Heart right ventricle (tissue), 16 donors: ENCODE results near the gene B4GALT5. TPM values are rescaled to one million over a fixed set of nuclear protein-coding genes. Genes with fewer than 3 reads are reported as not detected.

Experiments used
- ATAC-seq, 8 donors: fragments of 200-7000 bp; cut with Tn5 transposase; one replicate each; pipeline ENCODE4 v1.9.1; 2020; ENCODE audit warnings: mild to moderate bottlenecking in 8 of 8, moderate library complexity in 8 of 8, moderate number of reproducible peaks in 1 of 8
- DNase-seq, 2 donors: peaks; one replicate each; pipeline ENCODE4 v3.0.0-alpha.2; 2020
- H3K27ac ChIP-seq, 10 donors: fragments of 200-600 bp; sonication (generic) in 2 of 10; one replicate each; pipeline versions ENCODE4 v1.5.0 to v1.8.0; 2020 to 2022; ENCODE audit warnings: mild to moderate bottlenecking in 3 of 10
- H3K27me3 ChIP-seq, 7 donors: fragments of 200-600 bp; one replicate each; pipeline ENCODE4 v1.8.0; 2021 to 2022; ENCODE audit warnings: mild to moderate bottlenecking in 2 of 7
- H3K36me3 ChIP-seq, 9 donors: fragments of 200-600 bp; sonication (generic) in 1 of 9; one replicate each; pipeline versions ENCODE4 v1.5.0 to v1.8.0; 2020 to 2022; ENCODE audit warnings: mild to moderate bottlenecking in 2 of 9
- H3K4me1 ChIP-seq, 9 donors: fragments of 200-600 bp; sonication (generic) in 1 of 9; one replicate each; pipeline versions ENCODE4 v1.5.0 to v1.8.0; 2020 to 2022; ENCODE audit warnings: mild to moderate bottlenecking in 4 of 9
- H3K4me3 ChIP-seq, 10 donors: fragments of 200-600 bp; sonication (generic) in 2 of 10; one replicate each; pipeline versions ENCODE4 v1.5.0 to v1.8.0; 2020 to 2022; ENCODE audit warnings: mild to moderate bottlenecking in 7 of 10, moderate library complexity in 2 of 10
- H3K9me3 ChIP-seq, 11 donors: fragments of 200-600 bp in 10 of 11; sonication (generic) in 2 of 11; one replicate each; pipeline versions ENCODE4 v1.5.0 to v1.8.0; 2013 to 2022; ENCODE audit warnings: mild to moderate bottlenecking in 2 of 11, control low read depth in 1 of 11, moderate library complexity in 1 of 11
- CTCF ChIP-seq, 9 donors: fragments of 200-600 bp; sonication (generic) in 2 of 9; IDR thresholded peaks; one replicate each; pipeline versions ENCODE4 v1.5.0 to v1.8.0; 2021 to 2022; ENCODE audit warnings: antibody characterized with exemption in 9 of 9, mild to moderate bottlenecking in 5 of 9, moderate library complexity in 1 of 9
- WGBS, 2 donors: extraction: QIAGEN DNeasy Blood & Tissue Kit; methylation state at CpG; one replicate each; pipeline ENCODE4 v1.1.7; 2013; ENCODE audit warnings: inconsistent platforms in 1 of 2; 5-methylcytosine and 5-hydroxymethylcytosine counted together
- intact Hi-C, 10 donors: fragments of 100-400 bp; cut with DNase I; formaldehyde crosslinking; loops; one replicate each; pipeline versions ENCODE4 v1.11.1 to v1.14.2; 2022
- polyA plus RNA-seq, 2 donors: library from polyadenylated mRNA; stranded (reverse); fragments of 200-250 nt; gene quantifications; one replicate each; pipeline ENCODE4 v1.2.3, GENCODE V29; 2013
- total RNA-seq, 10 donors: library from RNA; stranded (reverse); fragmentation: NEBNext Ultra II Directional in 3 of 10; extraction: Animal tissue kit (Norgen Biotek cat#: 25700) in 3 of 10; gene quantifications; one replicate each; pipeline versions ENCODE4 v1.2.1 to v1.2.4, GENCODE V29; 2021 to 2023
- donor health status: Arrhythmogenic right ventricular cardiomyopathy.
- donor health status: ischemic (EF 13 %, LVEDD 7.1; RV severe dilation, severe dysfunction).
- donor health status: healthy with polysubstance abuse.
- donor health status: DM: no; HTN: yes; CAD: no.
- donor health status: DM: no; HTN: no; CAD: no.
- donor health status: ischemic (EF 25% LVEDD 6.9; RV normal size, moderate dysfunction).
- donor health status: ischemic (EF 25% LVEDD 5.7; RV mildly dilated, moderate dysfunction).
- donor health status: healthy.
- donor health status: DM: yes; HTN: yes; CAD: no.
- donor health status: Ischemic cardiomyopathy.
- donor health status: ischemic (EF 35%, LVEDD 5.7; RV mildly dilated, moderate dysfunction).
- donor health status: nonischemic (EF 11% LVEDD 7.7; RV severe dilation, severe dysfunction).
- donor health status: DM: yes; HTN: yes; CAD: no.
- donor health status: PGD.
- donor health status: ischemic (EF 29% LVEDD 5.4; RV normal size, mild dysfunction).
- donor health status: nonischemic (EF 23%, LVEDD 6.1; RV moderate dilation, normal function).

Gene B4GALT5
- total and polyA plus RNA-seq, 12 donors: 7.4 to 61.6 (median 29.6) TPM

- no peak overlapping the region for H3K4me3 ChIP-seq
- no peaks in the 10 kb centered on the region for H3K9me3 ChIP-seq
- WGBS, 2 donors: 59 to 79% methylated on average over 4 of the region's 4 CpGs
- ATAC-seq (no peak), DNase-seq (no peak)
- no peaks in the 10 kb centered on the region for H3K36me3 ChIP-seq
- H3K27me3 ChIP-seq: no peaks in the 10 kb centered on the region
- peaks cover 4 to 91% (median 53%) of the 10 kb centered on the region in 9 donors for H3K4me1 ChIP-seq
- H3K27ac ChIP-seq: peak overlapping the region in 1 of 10 donors; percentile 11
- no peak for TF ChIP-seq CTCF (IDR thresholded peaks at IDR 0.05)
- intact Hi-C loops: loop anchor here in 1 of 10 donors (5.0 kb wide), 1 partner anchor 68 kb away; no protein-coding TSS in a partner anchor
These were observed 8.3 kb downstream of the B4GALT5 start for GRCh38 chr20:49705358-49705757.

- DNase-seq (no peak), ATAC-seq (no peak)
- Histone ChIP-seq H3K9me3 (no peaks in the 10 kb centered on the region), H3K36me3 (no peaks in the 10 kb centered on the region), H3K27me3 (no peaks in the 10 kb centered on the region), H3K4me1 (peaks cover 4 to 91% (median 53%) of the 10 kb centered on the region in 9 donors), H3K27ac (no peak overlapping the region), H3K4me3 (no peak overlapping the region)
- WGBS, 2 donors: 67 to 69% methylated on average over 1 of the region's 1 CpG
- TF ChIP-seq CTCF (IDR thresholded peaks at IDR 0.05): no peak
- intact Hi-C loops: loop anchor here in 1 of 10 donors (5.0 kb wide), 1 partner anchor 68 kb away; no protein-coding TSS in a partner anchor
These were observed 8.7 kb downstream of the B4GALT5 start for GRCh38 chr20:49704932-49705336.

- intact Hi-C loops: no loop called here
- 70 to 78% methylated on average over 8 of the region's 8 CpGs for WGBS, 2 donors
- Histone ChIP-seq H3K27ac (peak overlapping the region in 1 of 10 donors; percentile 74), H3K4me3 (no peak overlapping the region), H3K27me3 (no peaks in the 10 kb centered on the region), H3K36me3 (peaks cover 0 to 4% (median 0%) of the 10 kb centered on the region in 9 donors), H3K4me1 (peaks cover 4 to 91% (median 50%) of the 10 kb centered on the region in 9 donors), H3K9me3 (no peaks in the 10 kb centered on the region)
- DNase-seq (no peak), ATAC-seq (no peak)
- no peak for TF ChIP-seq CTCF (IDR thresholded peaks at IDR 0.05)
These were observed 11.8 kb downstream of the B4GALT5 start for GRCh38 chr20:49701916-49702315.

- Histone ChIP-seq H3K9me3 (no peaks in the 10 kb centered on the region), H3K4me3 (no peak overlapping the region), H3K4me1 (peaks cover under 1 to 91% (median 50%) of the 10 kb centered on the region in 9 donors), H3K36me3 (peaks cover 0 to 4% (median 0%) of the 10 kb centered on the region in 9 donors), H3K27ac (peak overlapping the region in 2 of 10 donors; percentile 44 to 74), H3K27me3 (no peaks in the 10 kb centered on the region)
- ATAC-seq (peak in 1 of 8 donors; percentile 26), DNase-seq (no peak)
- intact Hi-C loops: no loop called here
- 40 to 53% methylated on average over 5 of the region's 5 CpGs for WGBS, 2 donors
- TF ChIP-seq CTCF (IDR thresholded peaks at IDR 0.05): no peak
These were observed 12.4 kb downstream of the B4GALT5 start for GRCh38 chr20:49701241-49701790.
